ENCODE results near the gene PINLYP. TPM values are rescaled to one million over a fixed set of nuclear protein-coding genes. Genes with fewer than 3 reads are reported as not detected.
"Not testable (repeated sequence)": the region's sequence is repeated elsewhere in the genome, so short reads cannot be mapped to it uniquely, and the experiment has no call there.

Gene PINLYP
- total and polyA plus RNA-seq, 2 donors, result 12.3 to 16.0 TPM

- H3K4me3 ChIP-seq (ENCODE audit: low read length in 2 of 2), result no peak overlapping the region
- WGBS, result 97% methylated on average over 2 of the region's 2 CpGs
- peaks cover 11 to 14% of the 10 kb centered on the region in 2 donors for H3K36me3 ChIP-seq (ENCODE audit: control insufficient read depth in 2 of 2, insufficient read depth in 2 of 2, low read length in 1 of 2)
- H3K27ac ChIP-seq (ENCODE audit: low read depth in 1 of 2, low read length in 1 of 2), result no peak overlapping the region
- DNase-seq (ENCODE audit: low read depth in 6 of 9, low spot score in 9 of 9), result no peak
- peaks cover 6 to 15% of the 10 kb centered on the region in 2 donors for H3K4me1 ChIP-seq (ENCODE audit: control insufficient read depth in 2 of 2, insufficient read depth in 2 of 2, low read length in 2 of 2)
- H3K27me3 ChIP-seq (ENCODE audit: control insufficient read depth in 2 of 2, insufficient read depth in 1 of 2, low read length in 1 of 2), result no peaks in the 10 kb centered on the region
- H3K9me3 ChIP-seq (ENCODE audit: control insufficient read depth in 2 of 2, insufficient read depth in 1 of 2, low read length in 1 of 2), result no peaks in the 10 kb centered on the region
Observed at GRCh38 chr19:43586346-43586745, 10.7 kb downstream of the PINLYP start.

GRCh38 chr19:43587029-43587428, 11.4 kb downstream of the PINLYP start:
- not testable (repeated sequence) for H3K9me3 ChIP-seq (ENCODE audit: control insufficient read depth in 2 of 2, insufficient read depth in 1 of 2, low read length in 1 of 2); H3K4me1 ChIP-seq (ENCODE audit: control insufficient read depth in 2 of 2, insufficient read depth in 2 of 2, low read length in 2 of 2); H3K4me3 ChIP-seq (ENCODE audit: low read length in 2 of 2); DNase-seq (ENCODE audit: low read depth in 6 of 9, low spot score in 9 of 9); H3K27me3 ChIP-seq (ENCODE audit: control insufficient read depth in 2 of 2, insufficient read depth in 1 of 2, low read length in 1 of 2); H3K27ac ChIP-seq (ENCODE audit: low read depth in 1 of 2, low read length in 1 of 2)
- H3K36me3 ChIP-seq (ENCODE audit: control insufficient read depth in 2 of 2, insufficient read depth in 2 of 2, low read length in 1 of 2), result peaks cover 14% of the 10 kb centered on the region in 2 donors
- 98% methylated on average over 3 of the region's 3 CpGs for WGBS

- no peaks in the 10 kb centered on the region for H3K9me3 ChIP-seq (ENCODE audit: control insufficient read depth in 2 of 2, insufficient read depth in 1 of 2, low read length in 1 of 2)
- WGBS, result 97% methylated on average over 5 of the region's 5 CpGs
- H3K4me1 ChIP-seq (ENCODE audit: control insufficient read depth in 2 of 2, insufficient read depth in 2 of 2, low read length in 2 of 2), result peaks cover 7 to 16% of the 10 kb centered on the region in 2 donors
- DNase-seq (ENCODE audit: low read depth in 6 of 9, low spot score in 9 of 9), result no peak
- no peak overlapping the region for H3K4me3 ChIP-seq (ENCODE audit: low read length in 2 of 2)
- H3K27ac ChIP-seq (ENCODE audit: low read depth in 1 of 2, low read length in 1 of 2), result peak overlapping the region in 1 of 2 donors; percentile 36
- peaks cover 30 to 35% of the 10 kb centered on the region in 2 donors for H3K36me3 ChIP-seq (ENCODE audit: control insufficient read depth in 2 of 2, insufficient read depth in 2 of 2, low read length in 1 of 2)
- H3K27me3 ChIP-seq (ENCODE audit: control insufficient read depth in 2 of 2, insufficient read depth in 1 of 2, low read length in 1 of 2), result no peaks in the 10 kb centered on the region
Observed at GRCh38 chr19:43589277-43589676, 13.7 kb downstream of the PINLYP start.

GRCh38 chr19:43589678-43590077, 14.1 kb downstream of the PINLYP start:
- peak in 3 of 9 donors; percentile 17 to 61 (median 35) for DNase-seq (ENCODE audit: low read depth in 6 of 9, low spot score in 9 of 9)
- Histone ChIP-seq H3K27me3 (ENCODE audit: control insufficient read depth in 2 of 2, insufficient read depth in 1 of 2, low read length in 1 of 2) (no peaks in the 10 kb centered on the region), H3K9me3 (ENCODE audit: control insufficient read depth in 2 of 2, insufficient read depth in 1 of 2, low read length in 1 of 2) (no peaks in the 10 kb centered on the region), H3K36me3 (ENCODE audit: control insufficient read depth in 2 of 2, insufficient read depth in 2 of 2, low read length in 1 of 2) (peaks cover 30 to 35% of the 10 kb centered on the region in 2 donors), H3K27ac (ENCODE audit: low read depth in 1 of 2, low read length in 1 of 2) (peak overlapping the region; percentile 38 to 65), H3K4me3 (ENCODE audit: low read length in 2 of 2) (no peak overlapping the region), H3K4me1 (ENCODE audit: control insufficient read depth in 2 of 2, insufficient read depth in 2 of 2, low read length in 2 of 2) (peaks cover 11 to 20% of the 10 kb centered on the region in 2 donors)
- 60% methylated on average over 6 of the region's 6 CpGs for WGBS

GRCh38 chr19:43591904-43592772, 16.5 kb downstream of the PINLYP start:
- peaks cover 16 to 27% of the 10 kb centered on the region in 2 donors for H3K36me3 ChIP-seq (ENCODE audit: control insufficient read depth in 2 of 2, insufficient read depth in 2 of 2, low read length in 1 of 2)
- no peak overlapping the region for H3K4me3 ChIP-seq (ENCODE audit: low read length in 2 of 2)
- no peak for DNase-seq (ENCODE audit: low read depth in 6 of 9, low spot score in 9 of 9)
- peaks cover 16 to 34% of the 10 kb centered on the region in 2 donors for H3K4me1 ChIP-seq (ENCODE audit: control insufficient read depth in 2 of 2, insufficient read depth in 2 of 2, low read length in 2 of 2)
- H3K9me3 ChIP-seq (ENCODE audit: control insufficient read depth in 2 of 2, insufficient read depth in 1 of 2, low read length in 1 of 2), result no peaks in the 10 kb centered on the region
- H3K27ac ChIP-seq (ENCODE audit: low read depth in 1 of 2, low read length in 1 of 2), result no peak overlapping the region
- 98% methylated on average over 63 of the region's 63 CpGs for WGBS
- H3K27me3 ChIP-seq (ENCODE audit: control insufficient read depth in 2 of 2, insufficient read depth in 1 of 2, low read length in 1 of 2), result no peaks in the 10 kb centered on the region

GRCh38 chr19:43592800-43593350, 17.3 kb downstream of the PINLYP start:
- Histone ChIP-seq H3K27me3 (ENCODE audit: control insufficient read depth in 2 of 2, insufficient read depth in 1 of 2, low read length in 1 of 2) (no peaks in the 10 kb centered on the region), H3K9me3 (ENCODE audit: control insufficient read depth in 2 of 2, insufficient read depth in 1 of 2, low read length in 1 of 2) (no peaks in the 10 kb centered on the region), H3K36me3 (ENCODE audit: control insufficient read depth in 2 of 2, insufficient read depth in 2 of 2, low read length in 1 of 2) (peaks cover 16 to 27% of the 10 kb centered on the region in 2 donors), H3K4me1 (ENCODE audit: control insufficient read depth in 2 of 2, insufficient read depth in 2 of 2, low read length in 2 of 2) (peaks cover 20 to 41% of the 10 kb centered on the region in 2 donors), H3K27ac (ENCODE audit: low read depth in 1 of 2, low read length in 1 of 2) (no peak overlapping the region), H3K4me3 (ENCODE audit: low read length in 2 of 2) (no peak overlapping the region)
- 98% methylated on average over 37 of the region's 37 CpGs for WGBS
- no peak for DNase-seq (ENCODE audit: low read depth in 6 of 9, low spot score in 9 of 9)

GRCh38 chr19:43594081-43594697, 18.6 kb downstream of the PINLYP start:
- no peaks in the 10 kb centered on the region for H3K9me3 ChIP-seq (ENCODE audit: control insufficient read depth in 2 of 2, insufficient read depth in 1 of 2, low read length in 1 of 2)
- H3K4me3 ChIP-seq (ENCODE audit: low read length in 2 of 2), result peak overlapping the region; percentile 73 to 78
- 98% methylated on average over 10 of the region's 10 CpGs for WGBS
- DNase-seq (ENCODE audit: low read depth in 6 of 9, low spot score in 9 of 9), result no peak
- H3K4me1 ChIP-seq (ENCODE audit: control insufficient read depth in 2 of 2, insufficient read depth in 2 of 2, low read length in 2 of 2), result peaks cover 20 to 45% of the 10 kb centered on the region in 2 donors
- peaks cover 27 to 35% of the 10 kb centered on the region in 2 donors for H3K36me3 ChIP-seq (ENCODE audit: control insufficient read depth in 2 of 2, insufficient read depth in 2 of 2, low read length in 1 of 2)
- H3K27ac ChIP-seq (ENCODE audit: low read depth in 1 of 2, low read length in 1 of 2), result peak overlapping the region in 1 of 2 donors; percentile 82
- H3K27me3 ChIP-seq (ENCODE audit: control insufficient read depth in 2 of 2, insufficient read depth in 1 of 2, low read length in 1 of 2), result no peaks in the 10 kb centered on the region

- H3K27ac ChIP-seq (ENCODE audit: low read depth in 1 of 2, low read length in 1 of 2), result peak overlapping the region; percentile 80 to 82
- peak; percentile 33 to 90 (median 71) for DNase-seq (ENCODE audit: low read depth in 6 of 9, low spot score in 9 of 9)
- peaks cover 15 to 40% of the 10 kb centered on the region in 2 donors for H3K4me1 ChIP-seq (ENCODE audit: control insufficient read depth in 2 of 2, insufficient read depth in 2 of 2, low read length in 2 of 2)
Observed at GRCh38 chr19:43594710-43595604, 19.4 kb downstream of the PINLYP start.

More at GRCh38 chr19:43594710-43595604, 19.4 kb downstream of the PINLYP start:
- no peaks in the 10 kb centered on the region for H3K9me3 ChIP-seq (ENCODE audit: control insufficient read depth in 2 of 2, insufficient read depth in 1 of 2, low read length in 1 of 2)
- WGBS, result 2% methylated on average over 64 of the region's 64 CpGs
- peaks cover 33 to 42% of the 10 kb centered on the region in 2 donors for H3K36me3 ChIP-seq (ENCODE audit: control insufficient read depth in 2 of 2, insufficient read depth in 2 of 2, low read length in 1 of 2)
- no peaks in the 10 kb centered on the region for H3K27me3 ChIP-seq (ENCODE audit: control insufficient read depth in 2 of 2, insufficient read depth in 1 of 2, low read length in 1 of 2)
- peak overlapping the region; percentile 73 to 78 for H3K4me3 ChIP-seq (ENCODE audit: low read length in 2 of 2)

All from thymus (tissue), 11 donors.